ENCODE measurements around the gene USP16. TPM values are rescaled to one million over a fixed set of nuclear protein-coding genes. Genes with fewer than 3 reads are reported as not detected.

The USP16 gene
- total and polyA plus RNA-seq, 2 of the 13 experiments (the other 11 are each of a cell fraction or from before 2014, with no cell fraction given), result 16.5 to 46.9 TPM

DNA sequence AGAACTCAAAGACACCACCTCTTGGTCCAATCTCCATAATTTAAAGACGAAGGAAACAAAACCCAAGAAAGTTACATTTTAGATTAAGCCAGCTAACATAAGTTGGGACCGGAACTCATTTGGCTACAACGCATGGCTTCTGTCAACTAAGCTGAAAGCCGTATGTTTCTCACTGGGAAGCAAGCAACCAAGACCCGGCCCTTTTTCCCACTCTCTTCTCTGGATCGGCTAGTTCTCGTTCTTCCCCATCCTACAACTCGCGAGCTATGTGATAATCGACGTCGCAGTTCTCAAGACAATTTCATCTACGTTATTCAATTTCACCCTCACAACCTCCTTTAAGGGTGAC, 48.4 kb downstream of the USP16 start:
- in situ Hi-C loops (cut with HindIII; ENCODE audit: extremely low pct_ligation_motif_present, low pct_unique_long_range_greater_than_20kb) (no loop called here), intact Hi-C loops (cut with micrococcal nuclease; ENCODE audit: unreplicated experiment) (loop anchor here (1.0 to 2.0 kb wide), 2 partner anchors 48 to 226 kb away; partner anchors contain the start of gene USP16)
- Histone ChIP-seq H3K9ac (ENCODE audit: insufficient read depth, low read depth, low read length) (peak overlapping the region; percentile 95), H3K9me3 (ENCODE audit: low read length) (no peaks in the 10 kb centered on the region), H2AFZ (ENCODE audit: low read length) (no peak overlapping the region), H3K4me3 (replicated peaks in 1 of 3; ENCODE audit: insufficient read depth in 1 of 3, low read depth in 2 of 3, low read length in 3 of 3) (peak overlapping the region; percentile 91 to 95 (median 94)), H3K4me2 (ENCODE audit: low read depth, low read length) (peak overlapping the region; percentile 86), H3K27me3 (ENCODE audit: control insufficient read depth in 1 of 2, insufficient read depth in 2 of 2, low read length in 2 of 2) (no peaks in the 10 kb centered on the region; a peak in 1 of 5 replicates), H3K4me1 (ENCODE audit: insufficient read depth, low read length) (peaks cover 38% of the 10 kb centered on the region), H3K36me3 (replicated peaks in 1 of 2; ENCODE audit: control insufficient read depth in 1 of 2, insufficient read depth in 2 of 2, low read length in 2 of 2) (peaks cover 1 to 12% of the 10 kb centered on the region in 2 experiments; a peak in 4 of 5 replicates), H3K79me2 (ENCODE audit: insufficient read depth, low read length) (peaks cover 49% of the 10 kb centered on the region), H4K20me1 (ENCODE audit: insufficient read depth, low read length) (peaks cover 31% of the 10 kb centered on the region), H3K27ac (ENCODE audit: extremely low read length, insufficient read depth, low read length) (peak overlapping the region; percentile 88)
- FAIRE-seq (peak; percentile 32), DNase-seq (ENCODE audit: low spot score) (peak; percentile 25), ATAC-seq (peak; percentile 60)
- ChIA-PET POLR2A (interaction anchor here (1.1 to 2.1 kb wide), 6 partner anchors 48 to 109 kb away, joined by 3 to 27 read pairs (median 5); partner anchors contain the start of genes LTN1, RWDD2B and USP16), CTCF (ENCODE audit: low intra/inter-chr PET ratio, low total read pairs) (no interaction called here)
- no peak for TF ChIP-seq ZSCAN25 (CRISPR knock-in tag; IDR thresholded peaks at IDR 0.05)
- TF ChIP-seq KLF13 (CRISPR knock-in tag; IDR thresholded peaks at IDR 0.05), result 0 out of 2 replicates have a peak, but pooled peaks have one; percentile 10
- TF ChIP-seq ZNF543 (CRISPR knock-in tag; IDR thresholded peaks at IDR 0.05), result no peak
- 0 out of 2 replicates have a peak, but pooled peaks have one; percentile 3 for TF ChIP-seq ZNF816 (CRISPR knock-in tag; IDR thresholded peaks at IDR 0.05; ENCODE audit: borderline replicate concordance)
- no peak for TF ChIP-seq ZNF746 (CRISPR knock-in tag; IDR thresholded peaks at IDR 0.05)
- 0 out of 2 replicates have a peak, but pooled peaks have one; percentile 6 for TF ChIP-seq ZNF788 (CRISPR knock-in tag; IDR thresholded peaks at IDR 0.05; ENCODE audit: borderline replicate concordance)
- TF ChIP-seq SIN3A (IDR thresholded peaks at IDR 0.05; ENCODE audit: borderline replicate concordance, low read depth, low read length), result peak; percentile 69; the same call in 1 of the 2 replicates
- 0 out of 2 replicates have a peak, but pooled peaks have one; percentile 4 for TF ChIP-seq RFXAP (CRISPR knock-in tag; IDR thresholded peaks at IDR 0.05; ENCODE audit: borderline replicate concordance)
- TF ChIP-seq ZNF558 (CRISPR knock-in tag; IDR thresholded peaks at IDR 0.05; ENCODE audit: borderline replicate concordance), result 0 out of 2 replicates have a peak, but pooled peaks have one; percentile 21
- 0 out of 2 replicates have a peak, but pooled peaks have one; percentile 30 for TF ChIP-seq ZNF138 (CRISPR knock-in tag; IDR thresholded peaks at IDR 0.05; ENCODE audit: low read depth)
- 0% methylated on average over 13 of the region's 13 CpGs for WGBS (ENCODE audit: low lambda C conversion rate)
- no TSS peak for BruUV-seq (replicated peaks)

Measured in HepG2 (cell line).